Retinal pigment epithelial cell (primary cell): ENCODE results near the gene RBM45.
"Not testable (repeated sequence)": the region's sequence is repeated elsewhere in the genome, so short reads cannot be mapped to it uniquely, and the experiment has no call there.

Experiments used
- DNase-seq: peaks from one replicate; pipeline ENCODE4 v3.0.0-alpha.2; 2010; ENCODE audit warnings: low read depth
- H3K4me3 ChIP-seq: 2 replicates; pipeline ENCODE4 v1.5.1; 2011; ENCODE audit warnings: mild to moderate bottlenecking, low read length, control low read depth, moderate library complexity
- TF ChIP-seq, protein P1 (sequence below): conservative IDR thresholded peaks from 2 replicates; pipeline ENCODE4 v1.5.1; 2011; ENCODE audit warnings: low read depth, low read length, control low read depth, inconsistent platforms

RBM45 gene

DNA sequence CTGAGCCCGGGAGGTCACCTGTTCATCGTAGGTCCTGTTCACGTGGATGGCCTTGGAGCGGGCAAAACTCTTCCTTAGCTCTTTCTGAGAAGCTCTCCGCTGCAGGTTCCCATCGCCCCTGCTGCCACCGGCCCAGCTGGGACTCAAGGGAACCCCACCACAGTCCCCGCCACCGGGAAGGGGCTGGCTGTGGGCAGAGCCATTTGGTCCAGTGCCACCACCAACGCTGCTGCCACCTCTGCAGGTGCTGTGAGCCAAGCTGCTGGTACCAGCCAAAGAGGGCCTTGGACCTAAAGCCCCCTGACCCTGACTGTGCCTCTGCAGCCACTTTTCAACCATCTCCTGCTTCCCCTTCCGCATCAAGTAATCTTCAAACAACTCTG is 40.2 kb upstream of the RBM45 start:
- TF ChIP-seq, protein P1, sequence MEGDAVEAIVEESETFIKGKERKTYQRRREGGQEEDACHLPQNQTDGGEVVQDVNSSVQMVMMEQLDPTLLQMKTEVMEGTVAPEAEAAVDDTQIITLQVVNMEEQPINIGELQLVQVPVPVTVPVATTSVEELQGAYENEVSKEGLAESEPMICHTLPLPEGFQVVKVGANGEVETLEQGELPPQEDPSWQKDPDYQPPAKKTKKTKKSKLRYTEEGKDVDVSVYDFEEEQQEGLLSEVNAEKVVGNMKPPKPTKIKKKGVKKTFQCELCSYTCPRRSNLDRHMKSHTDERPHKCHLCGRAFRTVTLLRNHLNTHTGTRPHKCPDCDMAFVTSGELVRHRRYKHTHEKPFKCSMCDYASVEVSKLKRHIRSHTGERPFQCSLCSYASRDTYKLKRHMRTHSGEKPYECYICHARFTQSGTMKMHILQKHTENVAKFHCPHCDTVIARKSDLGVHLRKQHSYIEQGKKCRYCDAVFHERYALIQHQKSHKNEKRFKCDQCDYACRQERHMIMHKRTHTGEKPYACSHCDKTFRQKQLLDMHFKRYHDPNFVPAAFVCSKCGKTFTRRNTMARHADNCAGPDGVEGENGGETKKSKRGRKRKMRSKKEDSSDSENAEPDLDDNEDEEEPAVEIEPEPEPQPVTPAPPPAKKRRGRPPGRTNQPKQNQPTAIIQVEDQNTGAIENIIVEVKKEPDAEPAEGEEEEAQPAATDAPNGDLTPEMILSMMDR = no peak
- no peak for DNase-seq
- H3K4me3 ChIP-seq = peak overlapping the region; percentile 71

DNA sequence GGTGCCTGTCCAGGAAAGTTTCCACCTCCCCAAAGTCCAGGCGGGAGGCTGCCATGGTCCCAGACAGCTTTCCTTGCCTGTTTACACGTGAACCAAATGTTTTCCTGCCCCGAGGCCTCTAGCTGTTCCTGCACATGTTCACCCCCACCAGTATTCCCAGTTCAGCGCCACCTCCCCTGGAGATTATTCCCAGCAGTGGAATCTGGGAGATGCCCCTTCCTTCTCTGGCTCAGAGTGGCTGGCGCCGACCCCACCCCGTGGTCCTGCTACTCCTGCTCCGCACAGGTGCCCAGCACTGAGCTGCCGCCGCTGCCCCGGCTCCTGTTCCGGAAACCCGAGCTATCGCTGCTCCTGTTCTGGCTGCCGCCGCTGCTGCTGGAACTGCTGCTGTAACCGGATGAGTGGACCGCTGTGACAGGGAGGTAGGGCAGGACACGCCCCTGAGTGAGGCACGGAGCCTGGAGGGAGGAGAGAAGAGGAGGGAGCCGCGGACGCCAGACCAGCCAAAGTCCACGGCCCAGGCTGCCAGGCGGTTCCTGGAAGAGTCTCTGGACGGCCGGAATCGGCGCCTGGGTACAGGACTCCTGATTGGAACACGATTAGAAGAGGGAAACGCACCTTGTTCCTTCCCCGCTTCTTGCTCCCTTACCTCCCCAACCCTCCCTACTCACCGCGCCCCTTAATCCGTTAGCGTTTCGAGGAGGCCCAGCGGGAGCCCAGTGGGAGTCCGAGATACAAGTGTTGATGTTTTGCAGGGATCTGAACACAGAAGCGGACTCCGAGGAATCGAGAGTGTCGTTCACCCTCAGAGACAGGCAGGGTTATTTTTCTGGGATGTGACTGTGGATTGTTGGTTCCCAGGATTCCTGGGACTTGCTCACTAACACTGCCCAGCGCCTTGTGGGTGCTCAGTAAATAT is 39.6 kb upstream of the RBM45 start, which contains the start of gene PDE11A:
TSS of gene PDE11A (minus strand) at position 395 of the 919 bp plus-strand sequence. CDS start at position 55, 340 bp downstream.
- H3K4me3 ChIP-seq = peak within 1 kb of the TSS; percentile 71
- peak; percentile 52 for DNase-seq
- TF ChIP-seq, protein P1 = no peak

DNA sequence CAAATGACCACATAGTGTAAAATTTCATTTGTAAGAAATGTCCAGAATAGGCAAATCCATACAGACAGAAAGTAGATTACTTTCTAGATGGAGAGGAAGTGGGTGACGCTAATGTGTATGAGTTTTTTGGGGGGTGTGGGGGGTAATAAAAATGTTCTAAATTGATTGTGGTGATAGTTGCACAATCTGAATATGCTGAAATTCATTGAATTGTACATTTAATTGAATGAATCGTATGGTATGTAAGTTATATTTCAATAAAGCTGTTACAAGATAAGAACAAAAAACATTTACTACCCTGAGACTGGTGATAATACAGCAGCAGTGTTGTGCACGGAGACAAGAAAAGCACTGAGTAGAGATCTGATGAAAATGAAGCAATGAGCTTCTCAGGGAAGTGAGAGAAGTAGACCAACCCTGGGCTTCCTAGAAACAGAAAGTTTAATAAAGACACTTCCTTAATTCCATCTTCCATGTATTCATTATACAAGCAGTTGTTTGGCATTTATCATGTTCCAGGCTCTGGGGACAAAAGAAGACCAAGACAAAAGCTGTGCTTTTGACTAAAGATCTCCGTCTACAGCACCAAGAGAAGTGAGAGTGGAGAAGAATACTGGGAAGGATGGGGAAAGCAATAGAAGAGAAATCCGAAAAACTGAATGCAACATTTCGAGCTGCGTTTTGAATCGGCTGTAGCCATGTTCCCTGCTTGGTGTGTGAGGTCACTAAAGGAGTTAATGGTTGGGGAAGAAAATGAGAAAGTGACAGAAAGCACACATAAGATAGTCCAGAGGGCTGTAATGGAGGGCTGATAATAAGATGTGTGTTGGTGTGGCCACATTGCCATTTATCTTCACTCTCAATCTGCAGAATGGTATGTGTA is 37.9 kb upstream of the RBM45 start:
- H3K4me3 ChIP-seq = no peak overlapping the region
- DNase-seq = no peak
- TF ChIP-seq, protein P1 = no peak

DNA sequence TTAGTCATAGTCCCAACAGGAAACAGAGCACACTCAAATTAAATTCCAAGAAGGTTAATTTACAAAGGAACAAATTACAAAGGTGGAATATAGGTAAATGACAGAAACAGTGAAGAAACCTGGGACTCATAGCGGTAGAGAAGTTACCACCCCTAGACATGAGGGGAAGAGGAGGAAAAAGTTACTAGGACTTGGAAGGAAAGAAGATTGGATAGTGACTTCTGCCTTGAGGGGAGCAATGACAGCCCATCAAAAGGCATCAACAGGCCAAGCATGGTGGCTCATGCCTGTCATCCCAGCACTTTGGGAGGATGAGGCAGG is 37.3 kb upstream of the RBM45 start:
- TF ChIP-seq, protein P1 = no peak
- DNase-seq = no peak
- no peak overlapping the region for H3K4me3 ChIP-seq

DNA sequence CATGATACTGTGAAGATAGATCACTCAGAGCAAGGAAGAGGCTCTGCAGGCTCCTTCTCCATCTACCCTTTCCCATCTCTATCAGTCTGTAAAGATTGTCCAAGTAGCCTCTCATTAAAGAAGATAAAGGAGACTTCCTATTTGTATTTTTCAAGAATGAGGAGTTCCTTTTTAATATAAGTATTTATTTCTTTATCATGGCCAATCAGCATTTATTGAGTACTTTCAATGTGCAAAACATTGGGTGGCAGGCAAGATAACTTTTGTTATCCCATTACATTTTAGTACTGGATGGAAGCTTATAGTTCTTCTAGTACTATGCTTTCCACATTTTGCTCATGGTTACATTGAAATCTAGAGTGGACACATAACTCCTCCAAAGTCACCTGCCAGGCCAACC is 36.1 kb upstream of the RBM45 start:
- TF ChIP-seq, protein P1 = no peak
- no peak for DNase-seq
- H3K4me3 ChIP-seq = no peak overlapping the region

DNA sequence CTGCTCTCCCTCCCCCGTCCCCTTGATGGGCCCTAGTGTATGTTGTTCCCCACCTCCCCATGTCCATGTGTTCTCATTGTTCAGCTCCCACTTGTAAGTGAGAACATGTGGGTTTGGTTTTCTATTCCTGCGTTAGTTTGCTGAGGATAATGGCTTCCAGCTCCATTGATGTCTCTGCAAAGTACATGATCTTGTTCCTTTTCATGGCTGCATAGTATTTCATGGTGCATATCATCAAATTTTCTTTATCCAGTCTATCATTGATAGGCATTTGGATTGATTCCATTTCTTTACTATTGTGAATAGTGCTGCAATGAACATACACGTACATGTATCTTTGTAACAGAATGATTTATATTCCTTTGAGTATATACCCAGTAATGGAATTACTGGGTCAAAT is 33.0 kb upstream of the RBM45 start:
- DNase-seq, H3K4me3 ChIP-seq: not testable (repeated sequence)

DNA sequence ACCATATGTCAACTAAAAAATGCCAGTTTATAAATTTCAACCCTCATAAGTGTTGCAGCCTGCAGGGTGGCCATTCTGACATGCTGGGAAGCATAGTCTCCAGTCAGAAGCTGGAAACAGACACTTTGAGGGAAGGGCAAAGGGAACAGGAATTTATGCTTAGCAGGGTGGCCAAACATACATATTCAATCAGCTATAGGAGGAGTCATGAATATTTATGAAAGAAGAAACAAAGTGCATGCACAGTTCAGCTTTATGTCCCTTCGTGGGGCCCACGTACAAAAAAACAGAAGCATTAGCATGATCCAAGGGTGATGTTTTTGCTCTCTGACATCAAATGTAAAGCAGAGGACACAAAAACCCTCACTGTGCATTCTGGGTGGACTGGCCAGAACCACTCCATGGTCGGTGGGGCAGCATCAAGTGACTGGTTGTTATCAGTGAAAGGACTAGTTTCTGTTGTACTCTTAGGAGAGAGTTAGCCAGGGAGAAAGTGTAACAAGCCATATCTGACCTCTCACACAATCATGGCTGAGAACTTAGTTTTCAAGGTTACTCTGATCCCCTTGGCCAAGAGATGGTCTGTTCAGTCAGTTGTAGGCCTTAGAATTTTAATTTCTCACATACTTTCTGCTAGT is 29.7 kb upstream of the RBM45 start:
- TF ChIP-seq, protein P1 = no peak
- no peak overlapping the region for H3K4me3 ChIP-seq
- no peak for DNase-seq
